Breast epithelium (tissue), 3 donors: ENCODE data around the gene NRXN2.

Source experiments
- CTCF ChIP-seq, 3 donors: fragments of 450-650 bp; IDR thresholded peaks; one replicate each; pipeline ENCODE4 v1.5.1; 2016 to 2017; ENCODE audit warnings: antibody characterized with exemption in 3 of 3, mild to moderate bottlenecking in 3 of 3, moderate library complexity in 3 of 3
- POLR2A ChIP-seq: fragments of 450-650 bp; IDR thresholded peaks from one replicate; pipeline ENCODE4 v1.6.1; 2016; ENCODE audit warnings: antibody characterized with exemption, mild to moderate bottlenecking, moderate library complexity
- POLR2AphosphoS5 ChIP-seq, 3 donors: sonication (generic); formaldehyde crosslinking; IDR thresholded peaks; one replicate each; pipeline ENCODE4 v1.6.1; 2017; ENCODE audit warnings: antibody characterized with exemption in 3 of 3

- TF ChIP-seq POLR2A = no peak
- no peak for TF ChIP-seq CTCF (IDR thresholded peaks at IDR 0.05)
- TF ChIP-seq POLR2AphosphoS5 (IDR thresholded peaks at IDR 0.05) = no peak
Measured at GRCh38 chr11:64644647-64645275, 78.2 kb downstream of the NRXN2 start.
